H9 (cell line): ENCODE measurements around the gene CHRNB4. TPM values are rescaled to one million over a fixed set of nuclear protein-coding genes. Genes with fewer than 3 reads are reported as not detected.

ENCODE experiments used
- DNase-seq: peaks from one replicate; pipeline ENCODE4 v3.0.0-alpha.2; 2017
- H2AFZ ChIP-seq: one replicate; pipeline ENCODE4 v1.6.1; 2013; ENCODE audit warnings: mild to moderate bottlenecking, low read length, control low read depth, moderate library complexity
- H2AK5ac ChIP-seq: 2 replicates; pipeline ENCODE4 v1.6.1; 2013; ENCODE audit warnings: low read length, control low read depth, mixed read lengths; ENCODE audit not compliant: insufficient read length
- H2BK120ac ChIP-seq: one replicate; pipeline ENCODE4 v1.6.1; 2013; ENCODE audit warnings: low read depth, mild to moderate bottlenecking, low read length, control low read depth, inconsistent platforms; ENCODE audit not compliant: poor library complexity, severe bottlenecking
- H2BK12ac ChIP-seq: 2 replicates; pipeline ENCODE4 v1.6.1; 2013; ENCODE audit warnings: low read length, control low read depth, mixed read lengths, low read depth; ENCODE audit not compliant: insufficient read length
- H2BK15ac ChIP-seq: 2 replicates; pipeline ENCODE4 v1.6.1; 2013; ENCODE audit warnings: low read depth, low read length, control low read depth
- H2BK20ac ChIP-seq: one replicate; pipeline ENCODE4 v1.6.1; 2013; ENCODE audit warnings: low read depth, mild to moderate bottlenecking, low read length, control low read depth, inconsistent platforms; ENCODE audit not compliant: poor library complexity, severe bottlenecking
- H2BK5ac ChIP-seq: 2 replicates; pipeline ENCODE4 v1.6.1; 2013; ENCODE audit warnings: low read length, control low read depth, mixed read lengths; ENCODE audit not compliant: insufficient read length
- H3K14ac ChIP-seq: 2 replicates; pipeline ENCODE4 v1.6.1; 2013; ENCODE audit warnings: low read length, control low read depth; ENCODE audit not compliant: insufficient read depth
- H3K18ac ChIP-seq: 2 replicates; pipeline ENCODE4 v1.6.1; 2013; ENCODE audit warnings: low read depth, mild to moderate bottlenecking, mixed read lengths, low read length, control low read depth; ENCODE audit not compliant: insufficient read length
- H3K23ac ChIP-seq: 2 replicates; pipeline ENCODE4 v1.6.1; 2013; ENCODE audit warnings: low read length, control low read depth, mixed read lengths, low read depth; ENCODE audit not compliant: insufficient read length
- H3K23me2 ChIP-seq: 2 replicates; pipeline ENCODE4 v1.6.1; 2013; ENCODE audit warnings: low read depth, mild to moderate bottlenecking, mixed read lengths, low read length, control low read depth; ENCODE audit not compliant: insufficient read length, poor library complexity, severe bottlenecking
- H3K27ac ChIP-seq: 2 replicates; pipeline ENCODE4 v1.5.1; 2013; ENCODE audit warnings: low read length, control low read depth, mixed read lengths, low read depth; ENCODE audit not compliant: insufficient read length
- H3K27me3 ChIP-seq: 2 replicates; pipeline ENCODE4 v1.6.1; 2013; ENCODE audit warnings: low read length, control low read depth, inconsistent platforms; ENCODE audit not compliant: insufficient read depth
- H3K4ac ChIP-seq: 2 replicates; pipeline ENCODE4 v1.6.1; 2013; ENCODE audit warnings: low read depth, mild to moderate bottlenecking, control low read depth, inconsistent platforms, low read length, moderate library complexity
- H3K4me1 ChIP-seq: 2 replicates; pipeline ENCODE4 v1.6.1; 2013; ENCODE audit warnings: low read length, control low read depth, inconsistent platforms; ENCODE audit not compliant: insufficient read depth
- H3K4me2 ChIP-seq: 2 replicates; pipeline ENCODE4 v1.6.1; 2013; ENCODE audit warnings: low read length, control low read depth, mixed read lengths; ENCODE audit not compliant: insufficient read length, insufficient read depth
- H3K56ac ChIP-seq: 2 replicates; pipeline ENCODE4 v1.6.1; 2013; ENCODE audit warnings: low read depth, mild to moderate bottlenecking, mixed read lengths, low read length, control low read depth; ENCODE audit not compliant: insufficient read length
- H3K79me1 ChIP-seq: 2 replicates; pipeline ENCODE4 v1.6.1; 2013; ENCODE audit warnings: low read depth, mild to moderate bottlenecking, moderate library complexity, low read length, control low read depth, inconsistent platforms; ENCODE audit not compliant: insufficient read depth, poor library complexity, severe bottlenecking
- H3K79me2 ChIP-seq: 2 replicates; pipeline ENCODE4 v1.6.1; 2013; ENCODE audit warnings: low read length, control low read depth, inconsistent platforms; ENCODE audit not compliant: insufficient read depth
- H3K9ac ChIP-seq: 2 replicates; pipeline ENCODE4 v1.6.1; 2013; ENCODE audit warnings: low read length, control low read depth, mixed read lengths; ENCODE audit not compliant: insufficient read length; ENCODE audit errors: extremely low read depth
- H3K9me3 ChIP-seq: one replicate; pipeline ENCODE4 v1.6.1; 2013; ENCODE audit warnings: low read depth, low read length, inconsistent platforms; ENCODE audit not compliant: control insufficient read depth
- H3T11ph ChIP-seq: one replicate; pipeline ENCODE4 v1.6.1; 2013; ENCODE audit warnings: mild to moderate bottlenecking, low read length, control low read depth, inconsistent platforms
- H4K20me1 ChIP-seq: one replicate; pipeline ENCODE4 v1.6.1; 2013; ENCODE audit not compliant: control insufficient read depth, insufficient read length, insufficient read depth
- H4K5ac ChIP-seq: 2 replicates; pipeline ENCODE4 v1.6.1; 2013; ENCODE audit warnings: low read depth, mild to moderate bottlenecking, mixed read lengths, low read length, control low read depth; ENCODE audit not compliant: insufficient read length
- H4K8ac ChIP-seq: replicated peaks from 2 replicates; pipeline ENCODE4 v1.6.1; 2013; ENCODE audit warnings: low read length, control low read depth, mixed read lengths, low read depth; ENCODE audit not compliant: insufficient read length
- H4K91ac ChIP-seq: 2 replicates; pipeline ENCODE4 v1.6.1; 2013; ENCODE audit warnings: low read depth, mild to moderate bottlenecking, moderate library complexity, mixed read lengths, low read length, control low read depth; ENCODE audit not compliant: insufficient read length
- H3K27ac Mint-ChIP-seq, 3 experiments: 2 replicates in 2 of 3; 3 replicates in 1 of 3; pipeline ENCODE4 v1.8.0; 2020 to 2021; ENCODE audit warnings: mixed read lengths in 3 of 3, mild to moderate bottlenecking in 1 of 3, moderate library complexity in 1 of 3
- H3K27me3 Mint-ChIP-seq: 2 replicates; pipeline ENCODE4 v1.8.0; 2021; ENCODE audit warnings: low read depth, mild to moderate bottlenecking, moderate library complexity, mixed read lengths
- H3K36me3 Mint-ChIP-seq, 3 experiments: 2 replicates in 2 of 3; 3 replicates in 1 of 3; pipeline ENCODE4 v1.8.0; 2020 to 2021; ENCODE audit warnings: low read depth in 3 of 3, mixed read lengths in 3 of 3; ENCODE audit not compliant: insufficient read depth in 1 of 3
- H3K4me1 Mint-ChIP-seq, 2 experiments: 2 replicates each; pipeline ENCODE4 v1.8.0; 2020; ENCODE audit warnings: mixed read lengths in 2 of 2
- H3K4me3 Mint-ChIP-seq, 2 experiments: 2 replicates in 1 of 2; 3 replicates in 1 of 2; pipeline ENCODE4 v1.8.0; 2020 to 2021; ENCODE audit warnings: mild to moderate bottlenecking in 2 of 2, mixed read lengths in 2 of 2, moderate library complexity in 1 of 2
- H3K9me3 Mint-ChIP-seq, 2 experiments: 2 replicates in 1 of 2; 3 replicates in 1 of 2; pipeline ENCODE4 v1.8.0; 2020; ENCODE audit warnings: mild to moderate bottlenecking in 2 of 2, mixed read lengths in 2 of 2, moderate library complexity in 1 of 2
- WGBS: extraction: QIAGEN DNeasy Blood & Tissue Kit; methylation state at CpG from one replicate; pipeline ENCODE4 v1.1.7; 2013; ENCODE audit warnings: missing lambda C conversion rate, low lambda C conversion rate, mixed read lengths; ENCODE audit not compliant: insufficient read length; ENCODE audit errors: extremely low coverage; 5-methylcytosine and 5-hydroxymethylcytosine counted together
- total RNA-seq: library from RNA; stranded (reverse); gene quantifications from 2 replicates; pipeline ENCODE4 v1.2.1, GENCODE V29; 2021
- TF ChIP-seq, protein P1 (sequence below): fragments of 200-600 bp; sonication (generic); conservative IDR thresholded peaks from 3 replicates; pipeline ENCODE4 v1.8.0; 2021; ENCODE audit warnings: antibody characterized with exemption, mild to moderate bottlenecking

The CHRNB4 gene
- total RNA-seq, 1 experiment from 2014 or later, result 1.9 TPM

DNA sequence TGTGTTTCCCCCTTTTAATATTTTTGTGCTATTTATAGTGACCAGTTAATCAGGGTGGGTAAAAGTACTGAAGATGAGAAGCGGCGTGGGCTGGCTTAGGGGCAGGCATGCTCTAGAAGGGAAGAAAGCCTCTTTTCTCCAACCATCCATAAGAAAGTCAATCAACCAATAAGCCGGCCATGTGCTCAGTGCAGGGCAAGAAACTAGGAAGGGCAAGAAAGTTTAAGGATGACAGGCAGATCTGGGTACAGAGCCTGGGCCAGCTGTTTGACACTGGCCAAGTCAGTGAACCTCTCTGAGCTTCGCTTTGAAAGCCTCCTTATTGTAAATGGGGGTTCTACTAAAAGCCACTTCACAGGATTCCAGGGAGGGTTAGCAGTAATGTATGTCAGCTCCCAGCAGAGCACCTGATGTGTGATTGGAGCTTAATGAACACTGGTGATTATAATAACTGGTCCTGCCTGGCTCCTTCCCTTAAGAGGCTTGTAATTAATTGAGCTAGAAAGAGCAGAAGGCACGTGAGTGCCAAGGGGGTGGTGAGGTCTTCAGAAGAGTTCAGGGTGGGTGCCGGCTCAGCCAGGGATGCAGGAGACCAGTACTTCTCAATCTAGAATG, 14.5 kb downstream of the CHRNB4 start:
- Mint-ChIP-seq H3K36me3 (peaks cover 0 to 9% (median 4%) of the 10 kb centered on the region in 3 experiments; a peak in 2 of 7 replicates), H3K4me3 (no peak overlapping the region), H3K27me3 (peaks cover 45% of the 10 kb centered on the region), H3K9me3 (no peaks in the 10 kb centered on the region), H3K4me1 (peaks cover 3 to 5% of the 10 kb centered on the region in 2 experiments; a peak in 1 of 4 replicates), H3K27ac (no peak overlapping the region; a peak in 1 of 7 replicates)
- no peak overlapping the region for H2AK5ac ChIP-seq
- H2AFZ ChIP-seq, result no peak overlapping the region
- no peak overlapping the region for H4K5ac ChIP-seq
- no peak overlapping the region for H2BK12ac ChIP-seq
- H3K4ac ChIP-seq, result no peak overlapping the region
- H4K20me1 ChIP-seq, result no peaks in the 10 kb centered on the region
- WGBS, result no CpG with 5 or more reads among the region's 6 CpGs
- no peak overlapping the region for H3K14ac ChIP-seq
- no peak overlapping the region for H2BK5ac ChIP-seq
- H3T11ph ChIP-seq, result no peak overlapping the region
- DNase-seq, result no peak
- no peaks in the 10 kb centered on the region for H3K79me2 ChIP-seq
- TF ChIP-seq, protein P1, sequence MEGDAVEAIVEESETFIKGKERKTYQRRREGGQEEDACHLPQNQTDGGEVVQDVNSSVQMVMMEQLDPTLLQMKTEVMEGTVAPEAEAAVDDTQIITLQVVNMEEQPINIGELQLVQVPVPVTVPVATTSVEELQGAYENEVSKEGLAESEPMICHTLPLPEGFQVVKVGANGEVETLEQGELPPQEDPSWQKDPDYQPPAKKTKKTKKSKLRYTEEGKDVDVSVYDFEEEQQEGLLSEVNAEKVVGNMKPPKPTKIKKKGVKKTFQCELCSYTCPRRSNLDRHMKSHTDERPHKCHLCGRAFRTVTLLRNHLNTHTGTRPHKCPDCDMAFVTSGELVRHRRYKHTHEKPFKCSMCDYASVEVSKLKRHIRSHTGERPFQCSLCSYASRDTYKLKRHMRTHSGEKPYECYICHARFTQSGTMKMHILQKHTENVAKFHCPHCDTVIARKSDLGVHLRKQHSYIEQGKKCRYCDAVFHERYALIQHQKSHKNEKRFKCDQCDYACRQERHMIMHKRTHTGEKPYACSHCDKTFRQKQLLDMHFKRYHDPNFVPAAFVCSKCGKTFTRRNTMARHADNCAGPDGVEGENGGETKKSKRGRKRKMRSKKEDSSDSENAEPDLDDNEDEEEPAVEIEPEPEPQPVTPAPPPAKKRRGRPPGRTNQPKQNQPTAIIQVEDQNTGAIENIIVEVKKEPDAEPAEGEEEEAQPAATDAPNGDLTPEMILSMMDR, result no peak
- no peak overlapping the region for H2BK120ac ChIP-seq
- H4K8ac ChIP-seq, result no peak overlapping the region
- no peaks in the 10 kb centered on the region for H3K9me3 ChIP-seq
- H3K23ac ChIP-seq, result no peak overlapping the region
- no peak overlapping the region for H2BK15ac ChIP-seq
- H3K27me3 ChIP-seq, result peaks cover 2% of the 10 kb centered on the region; the same call in 1 of the 2 replicates
- H3K79me1 ChIP-seq, result no peaks in the 10 kb centered on the region
- no peak overlapping the region for H4K91ac ChIP-seq
- no peak overlapping the region for H3K4me2 ChIP-seq
- no peak overlapping the region for H3K56ac ChIP-seq
- no peak overlapping the region for H3K27ac ChIP-seq
- H3K4me1 ChIP-seq, result no peaks in the 10 kb centered on the region
- no peak overlapping the region for H2BK20ac ChIP-seq
- H3K9ac ChIP-seq, result no peak overlapping the region
- H3K23me2 ChIP-seq, result no peaks in the 10 kb centered on the region
- H3K18ac ChIP-seq, result no peak overlapping the region
